Fibroblast of the aortic adventitia (primary cell): Measurements from ENCODE around the gene PTPN14. TPM values are rescaled to one million over a fixed set of nuclear protein-coding genes. Genes with fewer than 3 reads are reported as not detected.

Experiments used
- DNase-seq: peaks from one replicate; pipeline ENCODE4 v3.0.0-alpha.2; 2010; ENCODE audit warnings: low read depth
- H3K4me3 ChIP-seq: 2 replicates; pipeline ENCODE4 v1.5.1; 2011; ENCODE audit warnings: low read depth, mild to moderate bottlenecking, control low read depth, low read length, moderate library complexity
- CTCF ChIP-seq: IDR thresholded peaks from 2 replicates; pipeline ENCODE4 v1.5.1; 2011; ENCODE audit warnings: mild to moderate bottlenecking, low read length, control low read depth, inconsistent platforms; ENCODE audit not compliant: insufficient read depth
- total RNA-seq: library from RNA; depleted of rRNA; stranded (reverse); fragments of >200 nt; gene quantifications from 2 replicates; pipeline ENCODE4 v1.2.3, GENCODE V29; 2012; ENCODE audit warnings: low replicate concordance

The PTPN14 gene
- total RNA-seq, 1 donor = 46.6 TPM

GRCh38 chr1:214312530-214313051, 238.8 kb downstream of the PTPN14 start:
- no peak for TF ChIP-seq CTCF
- no peak overlapping the region for H3K4me3 ChIP-seq

GRCh38 chr1:214310777-214311690, 240.4 kb downstream of the PTPN14 start:
- no peak overlapping the region for H3K4me3 ChIP-seq
- no peak for DNase-seq
- TF ChIP-seq CTCF = no peak

More at GRCh38 chr1:214312530-214313051, 238.8 kb downstream of the PTPN14 start:
- no peak for DNase-seq

- peak; percentile 33 for DNase-seq
- no peak for TF ChIP-seq CTCF
- no peak overlapping the region for H3K4me3 ChIP-seq
These were observed 241.4 kb downstream of the PTPN14 start for GRCh38 chr1:214310010-214310409.

GRCh38 chr1:214306269-214306668, 245.1 kb downstream of the PTPN14 start:
- no peak for DNase-seq
- H3K4me3 ChIP-seq = no peak overlapping the region
- TF ChIP-seq CTCF = no peak

GRCh38 chr1:214305164-214305751, 246.1 kb downstream of the PTPN14 start:
- no peak for TF ChIP-seq CTCF
- no peak for DNase-seq
- H3K4me3 ChIP-seq = no peak overlapping the region

DNA sequence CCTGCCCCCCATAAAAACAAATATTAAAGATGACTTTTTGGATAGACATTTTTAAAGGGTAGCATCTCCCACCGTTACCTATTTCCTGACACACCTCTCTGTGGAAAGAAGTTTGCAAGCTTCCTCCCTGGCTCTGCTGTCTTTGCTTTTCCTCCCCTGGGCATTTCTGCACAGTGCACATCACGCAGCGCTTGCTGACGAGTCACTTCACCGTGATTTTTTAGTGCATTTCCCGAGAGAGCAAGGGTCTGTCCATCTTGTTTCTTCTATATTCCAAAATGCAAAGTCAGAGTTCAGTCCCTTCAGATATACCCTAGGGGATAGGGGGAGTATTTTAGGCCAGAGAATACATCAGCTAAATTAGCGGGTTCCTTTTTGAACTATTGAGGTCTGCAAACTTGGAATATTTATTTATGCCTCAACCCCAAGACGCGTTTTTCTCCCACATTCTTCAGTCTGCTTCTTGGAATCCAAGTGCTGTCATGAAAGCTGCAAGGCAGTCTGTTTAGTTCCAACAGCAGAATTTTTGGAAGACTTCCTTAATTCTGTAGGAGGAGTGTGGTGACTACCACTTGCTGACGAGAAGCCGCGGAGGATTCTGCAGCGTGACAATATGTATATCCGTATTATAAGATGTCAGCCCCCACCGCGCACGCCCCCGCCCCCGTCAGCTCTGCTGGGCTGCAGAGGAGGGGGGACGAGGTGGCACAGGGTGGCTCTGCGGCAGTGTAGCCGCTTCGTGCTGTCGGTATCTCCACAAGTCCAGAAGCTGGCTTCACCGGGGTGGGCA, 248.1 kb downstream of the PTPN14 start:
- no peak for TF ChIP-seq CTCF
- peak; percentile 58 for DNase-seq
- peak overlapping the region; percentile 56 for H3K4me3 ChIP-seq
